ENCODE results near the gene NAA80.

The NAA80 gene

GRCh38 chr3:50327943-50328691, 28.9 kb upstream of the NAA80 start, which contains the start of gene TUSC2:
TSS of gene TUSC2 (minus strand) at chr3:50328223. CDS start at chr3:50328099, 124 bp downstream.
- DNase-seq (ENCODE audit: low spot score): peak; percentile 97

- DNase-seq (ENCODE audit: low spot score): no peak
These were observed 27.9 kb upstream of the NAA80 start for GRCh38 chr3:50327129-50327528.

DNA sequence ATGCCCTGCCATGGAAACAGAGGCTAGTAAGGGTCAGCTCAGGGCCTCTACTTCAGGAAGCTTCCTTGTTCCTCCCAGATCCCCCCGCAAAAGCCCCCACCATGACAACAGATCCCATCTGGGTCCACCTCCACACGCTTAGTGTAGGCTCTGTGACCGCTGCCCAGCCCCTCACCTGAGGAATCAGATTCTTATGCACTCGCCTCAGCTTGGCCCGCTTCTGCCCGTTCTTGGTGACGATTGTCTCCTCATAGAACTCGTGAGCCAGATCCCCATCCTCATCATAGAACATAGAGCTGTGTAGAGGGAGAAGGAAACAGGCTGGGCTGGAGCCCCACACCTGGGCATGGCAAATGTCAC, 27.0 kb upstream of the NAA80 start:
- no peak for DNase-seq (ENCODE audit: low spot score)

DNA sequence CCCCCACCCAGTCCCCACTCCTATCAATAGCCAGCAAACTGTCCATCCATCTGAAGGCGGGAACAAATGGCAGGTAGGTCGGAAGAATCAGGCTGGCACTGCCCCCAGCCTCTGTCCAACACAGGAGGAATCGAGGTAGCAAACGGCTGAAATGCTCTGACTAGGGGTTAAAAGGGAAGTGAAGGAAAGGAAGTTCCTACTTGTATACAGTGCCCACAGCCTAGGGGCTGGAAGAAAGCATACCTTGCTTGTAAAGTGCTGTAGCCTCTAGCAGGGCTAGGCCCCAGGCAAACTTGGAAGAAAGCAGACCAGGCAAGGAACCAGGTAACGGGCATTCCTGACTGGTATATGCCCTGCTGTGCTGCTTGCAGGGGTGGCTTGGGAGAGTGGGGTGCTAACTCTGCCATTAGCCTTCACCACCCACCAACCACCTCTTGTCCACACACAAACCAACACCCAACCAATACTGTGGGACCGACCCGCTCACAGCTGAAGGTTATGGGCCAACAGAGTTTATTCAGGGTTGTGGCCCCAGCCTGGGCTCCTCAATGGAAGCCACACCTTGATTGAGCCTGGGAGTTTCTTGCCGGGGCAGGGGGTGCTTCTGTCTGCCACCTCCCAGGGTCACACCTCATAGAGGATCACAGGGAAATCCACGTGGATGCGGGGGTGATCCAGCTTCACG, 26.4 kb upstream of the NAA80 start:
- DNase-seq (ENCODE audit: low spot score): no peak

DNA sequence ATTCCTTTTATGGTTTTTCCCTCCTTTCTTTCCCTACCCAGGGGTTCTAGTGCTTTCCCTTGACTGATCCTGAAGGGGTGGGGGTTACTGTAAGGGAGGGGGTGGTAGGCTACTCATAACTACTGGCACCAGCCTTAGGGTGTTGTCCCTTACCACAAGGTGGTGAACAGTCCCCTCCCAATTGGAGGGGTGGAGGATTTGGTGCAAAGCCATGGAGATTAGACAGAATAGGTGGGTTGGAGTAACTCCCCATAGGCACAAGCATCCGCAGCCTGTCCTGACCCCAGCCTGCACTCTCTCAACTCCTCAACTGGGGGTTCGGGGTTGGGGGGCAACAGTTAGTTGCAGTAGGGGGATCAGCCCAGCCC, 25.9 kb upstream of the NAA80 start:
- DNase-seq (ENCODE audit: low spot score): no peak

GRCh38 chr3:50324351-50325112, 25.3 kb upstream of the NAA80 start:
- peak; percentile 68 for DNase-seq (ENCODE audit: low spot score)

DNA sequence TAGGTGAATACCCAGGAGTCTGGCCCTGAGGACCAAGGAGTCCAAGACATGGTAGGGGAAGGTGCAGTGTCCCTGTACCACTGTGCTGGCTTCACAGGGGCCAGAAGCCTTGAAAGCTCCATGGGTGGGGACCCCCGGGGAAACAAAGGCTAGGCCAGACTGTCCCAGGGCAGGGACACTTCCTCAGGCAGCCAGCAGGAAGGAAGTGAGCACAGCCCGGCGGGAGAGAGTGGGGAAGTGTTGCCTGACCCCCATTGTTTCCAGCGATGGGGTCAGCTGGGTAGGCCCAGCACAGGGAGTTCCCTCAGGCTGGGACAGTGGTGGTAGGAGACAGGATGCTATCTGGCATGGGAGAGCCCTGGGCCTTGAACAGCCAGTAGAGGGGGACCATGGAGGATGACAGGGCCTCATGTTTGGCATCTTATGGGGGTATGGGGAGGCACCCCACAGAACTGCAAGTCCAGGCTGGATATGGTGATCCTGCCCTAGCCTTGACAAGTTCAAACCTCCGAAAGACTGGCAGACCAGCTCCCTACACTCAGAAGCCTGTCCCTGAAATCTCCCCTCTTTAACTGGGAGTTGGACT, 24.5 kb upstream of the NAA80 start:
- DNase-seq (ENCODE audit: low spot score): no peak

DNA sequence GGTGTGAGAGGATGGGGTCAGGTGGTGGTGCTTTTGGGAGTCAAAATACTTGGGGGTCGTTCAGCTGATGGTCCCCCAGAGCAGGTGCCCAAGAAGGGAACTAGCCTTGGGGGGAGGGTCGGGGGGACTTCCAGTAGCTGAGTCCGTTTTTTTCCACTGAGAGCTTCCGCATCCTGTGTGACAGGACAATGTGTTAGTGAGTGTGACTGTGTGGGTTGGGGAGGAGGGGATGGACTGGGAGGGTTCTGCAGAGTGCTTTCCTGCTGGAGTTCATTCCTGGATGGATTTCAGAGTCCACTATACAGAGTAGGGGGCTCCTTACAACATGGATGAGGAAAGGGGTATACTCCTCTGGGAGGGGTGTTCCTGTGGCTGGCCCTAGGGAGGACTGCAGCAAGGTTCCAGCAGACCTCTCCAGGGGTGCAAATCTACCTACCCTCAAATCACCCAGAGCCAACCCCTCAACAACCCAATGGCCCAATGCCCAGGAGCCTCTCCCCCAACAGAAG, 23.9 kb upstream of the NAA80 start:
- DNase-seq (ENCODE audit: low spot score): no peak

- DNase-seq (ENCODE audit: low spot score): no peak
These were observed 23.3 kb upstream of the NAA80 start, which contains the start of gene HYAL2 for GRCh38 chr3:50322386-50323091. TSS of gene HYAL2 (minus strand) at chr3:50322745. CDS start at chr3:50320489, 2,256 bp downstream.

GRCh38 chr3:50322115-50322385, 22.8 kb upstream of the NAA80 start:
- no peak for DNase-seq (ENCODE audit: low spot score)

DNA sequence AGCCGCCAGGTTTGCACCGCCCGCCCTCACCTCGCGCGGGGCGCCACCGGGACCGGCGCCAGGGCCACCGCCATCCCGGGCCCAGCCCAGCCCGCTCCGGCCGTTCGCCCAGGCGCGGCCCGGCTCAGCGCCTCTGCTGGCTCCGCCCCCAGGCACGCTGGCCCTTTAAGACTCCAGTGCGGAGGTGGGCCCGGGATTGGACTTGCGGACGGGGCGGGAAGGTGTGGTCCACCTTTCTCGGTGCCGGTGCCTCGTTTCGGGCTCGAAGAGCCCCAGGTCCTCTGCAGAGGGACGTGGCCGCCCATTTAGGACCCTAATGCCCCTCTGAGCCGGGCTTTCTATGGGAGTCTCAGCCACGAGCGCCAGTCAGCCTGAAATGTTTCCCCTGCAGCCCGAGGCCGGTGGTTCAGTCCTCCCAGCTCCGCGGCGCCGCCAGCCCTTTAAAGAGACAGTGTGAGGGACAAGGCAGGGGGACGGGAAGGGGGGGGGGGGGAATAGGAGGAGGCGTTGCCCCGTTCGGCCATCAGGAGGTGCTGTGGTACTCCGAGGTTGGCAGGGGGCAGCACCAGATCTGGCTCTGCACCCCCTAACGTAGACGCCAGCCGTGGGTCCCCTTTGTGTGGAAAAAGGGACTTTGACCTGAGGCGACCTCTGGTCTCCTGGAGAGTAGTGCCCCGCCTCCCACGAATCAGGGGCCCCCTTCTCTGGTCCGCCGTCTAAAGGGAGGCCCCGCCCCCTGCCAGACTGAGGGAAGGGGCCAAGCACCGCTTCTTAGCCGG, 22.3 kb upstream of the NAA80 start:
- peak; percentile 89 for DNase-seq (ENCODE audit: low spot score)

DNA sequence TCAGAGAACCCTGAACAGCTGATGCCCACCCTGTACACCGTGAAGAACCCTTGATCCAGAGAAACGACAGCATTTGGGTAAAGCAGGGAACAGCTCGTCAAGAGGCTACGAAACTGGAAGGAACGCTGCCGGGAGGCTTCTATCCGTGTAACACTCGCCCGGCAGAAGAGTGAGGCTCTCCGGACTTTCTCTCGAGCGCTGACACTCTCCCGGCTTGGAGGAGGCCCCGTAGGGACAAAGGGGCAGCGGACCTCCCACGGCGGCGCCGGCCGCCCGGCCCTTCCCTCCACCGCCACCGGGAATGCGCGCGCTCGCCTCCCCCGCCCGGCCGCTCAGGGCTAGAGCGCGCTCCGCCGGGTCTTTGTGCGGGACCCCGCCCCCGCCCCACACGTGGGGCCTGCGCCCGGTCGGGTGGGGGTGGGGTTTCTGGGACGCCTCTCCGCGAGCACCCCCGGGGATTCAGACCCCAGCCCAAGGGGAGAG, 21.7 kb upstream of the NAA80 start:
- peak; percentile 85 for DNase-seq (ENCODE audit: low spot score)

DNA sequence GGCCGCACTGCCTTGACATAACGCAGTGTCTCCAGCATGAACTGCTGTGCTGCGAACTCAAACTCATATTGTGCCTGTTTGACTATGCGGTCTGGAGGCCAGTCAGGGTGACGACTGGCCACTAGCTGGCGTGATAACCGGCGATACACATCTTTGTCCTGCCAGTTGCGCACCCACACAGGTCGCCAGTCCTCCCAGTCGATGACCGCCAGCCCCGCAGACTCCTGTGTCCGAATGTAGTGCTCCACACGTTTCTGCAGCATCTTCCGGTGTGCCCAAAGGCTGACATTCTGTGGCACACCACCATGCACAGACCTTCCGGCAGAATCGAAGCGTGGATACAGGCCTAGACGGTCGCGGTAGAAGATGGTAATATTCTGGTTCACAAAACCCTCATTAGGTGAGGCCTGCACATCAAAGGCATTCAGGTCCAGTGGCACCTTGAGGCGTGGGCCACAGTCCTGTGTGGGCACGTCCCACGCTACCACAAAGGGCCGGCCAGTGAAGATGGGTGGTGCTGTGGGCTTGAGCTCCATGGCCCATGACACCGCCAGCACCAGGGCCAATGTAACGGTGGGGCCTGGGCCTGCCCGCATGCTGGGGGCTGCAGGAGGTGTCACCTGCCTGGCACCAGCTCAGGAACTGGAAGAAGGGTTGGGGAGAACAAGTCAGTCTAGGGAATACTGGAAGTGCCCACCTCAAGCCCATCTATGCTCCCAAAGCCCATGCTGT, 20.9 kb upstream of the NAA80 start:
- DNase-seq (ENCODE audit: low spot score): no peak

GRCh38 chr3:50319181-50319893, 20.1 kb upstream of the NAA80 start:
- DNase-seq (ENCODE audit: low spot score): no peak

- DNase-seq (ENCODE audit: low spot score): no peak
These were observed 19.4 kb upstream of the NAA80 start for GRCh38 chr3:50318615-50319014.

- no peak for DNase-seq (ENCODE audit: low spot score)
These were observed 19.0 kb upstream of the NAA80 start for GRCh38 chr3:50318163-50318562.

DNA sequence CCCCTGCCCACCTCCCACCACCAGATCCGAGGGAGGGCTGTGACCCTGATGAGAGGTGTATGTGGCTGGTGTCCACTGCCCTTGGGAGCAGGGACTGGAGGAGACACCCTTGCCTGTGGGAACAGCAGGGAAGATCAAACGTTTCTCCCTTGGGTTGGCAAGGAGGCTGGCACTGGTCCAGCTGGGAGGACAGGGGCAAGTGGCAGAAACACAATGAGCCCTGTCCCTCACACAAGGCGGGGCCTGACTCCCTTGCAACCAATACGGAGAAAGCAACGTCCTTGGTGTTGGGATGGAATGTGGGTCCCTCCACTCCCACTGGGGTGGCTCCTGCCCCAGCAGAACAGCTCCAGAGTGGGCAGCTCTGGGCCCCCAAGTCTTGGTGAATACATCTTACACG, 18.1 kb upstream of the NAA80 start:
- no peak for DNase-seq (ENCODE audit: low spot score)

- no peak for DNase-seq (ENCODE audit: low spot score)
These were observed 17.5 kb upstream of the NAA80 start for GRCh38 chr3:50316657-50317242.

- no peak for DNase-seq (ENCODE audit: low spot score)
These were observed 15.6 kb upstream of the NAA80 start for GRCh38 chr3:50314816-50315215.
